Type B pancreatic cell (in vitro differentiated cells): ENCODE results near the gene NPW. TPM values are rescaled to one million over a fixed set of nuclear protein-coding genes. Genes with fewer than 3 reads are reported as not detected.
A peak's percentile ranks its signal among the peaks of the same experiment; 100 is the strongest.

Source experiments
- DNase-seq: peaks from one replicate; pipeline ENCODE4 v3.0.0; 2021; ENCODE audit warnings: mixed read lengths; ENCODE audit not compliant: unreplicated experiment; ENCODE audit errors: extremely low spot score
- H3K27ac Mint-ChIP-seq: 2 replicates; pipeline ENCODE4 v1.8.0; 2021; ENCODE audit warnings: mild to moderate bottlenecking, mixed read lengths
- H3K27me3 Mint-ChIP-seq: 2 replicates; pipeline ENCODE4 v1.8.0; 2021; ENCODE audit warnings: mixed read lengths
- H3K36me3 Mint-ChIP-seq: 2 replicates; pipeline ENCODE4 v1.8.0; 2021; ENCODE audit warnings: mixed read lengths
- H3K4me1 Mint-ChIP-seq: one replicate; pipeline ENCODE4 v1.8.0; 2021; ENCODE audit warnings: mixed read lengths; ENCODE audit not compliant: unreplicated experiment
- H3K4me3 Mint-ChIP-seq: 2 replicates; pipeline ENCODE4 v1.8.0; 2021; ENCODE audit warnings: mild to moderate bottlenecking, mixed read lengths
- H3K9me3 Mint-ChIP-seq: 2 replicates; pipeline ENCODE4 v1.8.0; 2021; ENCODE audit warnings: mixed read lengths
- total RNA-seq: library from RNA; stranded (reverse); gene quantifications from 2 replicates; pipeline ENCODE4 v1.2.1, GENCODE V29; 2021; ENCODE audit warnings: low replicate concordance
- TF ChIP-seq, protein P1 (sequence below): fragments of 200-600 bp; sonication (generic); conservative IDR thresholded peaks from 2 replicates; pipeline ENCODE4 v1.5.0; 2021; ENCODE audit warnings: antibody characterized with exemption, mild to moderate bottlenecking

NPW gene
- total RNA-seq, 1 donor from 2014 or later = 4.7 TPM

DNA sequence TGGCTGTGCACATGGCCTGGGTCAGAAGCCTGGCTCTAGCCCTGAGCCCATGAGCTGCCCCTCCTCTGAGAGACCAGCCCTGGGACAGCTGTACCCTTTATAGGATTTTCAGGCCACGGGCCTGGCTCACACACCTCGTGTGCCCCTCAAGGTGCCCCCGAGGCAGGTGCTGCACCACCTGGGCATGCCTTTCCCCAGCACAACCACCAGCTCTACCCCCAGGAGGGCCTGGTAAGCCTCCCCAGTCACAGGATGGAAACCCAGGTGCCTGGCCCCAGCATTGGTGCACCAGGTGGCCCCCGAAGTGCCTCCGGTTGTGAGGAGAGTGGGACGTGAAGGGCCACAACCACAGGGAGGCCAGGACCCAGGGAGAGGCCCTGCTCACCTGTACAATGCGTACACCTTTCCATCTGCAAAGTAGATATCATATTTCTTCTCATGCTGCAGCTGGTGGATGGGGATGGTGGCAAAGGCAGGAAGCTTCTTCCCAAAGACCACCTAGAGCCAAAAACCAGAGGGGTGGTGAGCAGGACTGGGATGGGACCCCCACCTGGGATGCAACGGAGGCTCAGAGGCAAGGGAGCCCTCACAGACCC, 16.3 kb upstream of the NPW start:
- Mint-ChIP-seq H3K27me3 (no peaks in the 10 kb centered on the region), H3K27ac (no peak overlapping the region), H3K4me1 (peaks cover 2% of the 10 kb centered on the region), H3K4me3 (no peak overlapping the region), H3K9me3 (no peaks in the 10 kb centered on the region), H3K36me3 (no peaks in the 10 kb centered on the region)
- TF ChIP-seq, protein P1, sequence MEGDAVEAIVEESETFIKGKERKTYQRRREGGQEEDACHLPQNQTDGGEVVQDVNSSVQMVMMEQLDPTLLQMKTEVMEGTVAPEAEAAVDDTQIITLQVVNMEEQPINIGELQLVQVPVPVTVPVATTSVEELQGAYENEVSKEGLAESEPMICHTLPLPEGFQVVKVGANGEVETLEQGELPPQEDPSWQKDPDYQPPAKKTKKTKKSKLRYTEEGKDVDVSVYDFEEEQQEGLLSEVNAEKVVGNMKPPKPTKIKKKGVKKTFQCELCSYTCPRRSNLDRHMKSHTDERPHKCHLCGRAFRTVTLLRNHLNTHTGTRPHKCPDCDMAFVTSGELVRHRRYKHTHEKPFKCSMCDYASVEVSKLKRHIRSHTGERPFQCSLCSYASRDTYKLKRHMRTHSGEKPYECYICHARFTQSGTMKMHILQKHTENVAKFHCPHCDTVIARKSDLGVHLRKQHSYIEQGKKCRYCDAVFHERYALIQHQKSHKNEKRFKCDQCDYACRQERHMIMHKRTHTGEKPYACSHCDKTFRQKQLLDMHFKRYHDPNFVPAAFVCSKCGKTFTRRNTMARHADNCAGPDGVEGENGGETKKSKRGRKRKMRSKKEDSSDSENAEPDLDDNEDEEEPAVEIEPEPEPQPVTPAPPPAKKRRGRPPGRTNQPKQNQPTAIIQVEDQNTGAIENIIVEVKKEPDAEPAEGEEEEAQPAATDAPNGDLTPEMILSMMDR = no peak
- DNase-seq = no peak

DNA sequence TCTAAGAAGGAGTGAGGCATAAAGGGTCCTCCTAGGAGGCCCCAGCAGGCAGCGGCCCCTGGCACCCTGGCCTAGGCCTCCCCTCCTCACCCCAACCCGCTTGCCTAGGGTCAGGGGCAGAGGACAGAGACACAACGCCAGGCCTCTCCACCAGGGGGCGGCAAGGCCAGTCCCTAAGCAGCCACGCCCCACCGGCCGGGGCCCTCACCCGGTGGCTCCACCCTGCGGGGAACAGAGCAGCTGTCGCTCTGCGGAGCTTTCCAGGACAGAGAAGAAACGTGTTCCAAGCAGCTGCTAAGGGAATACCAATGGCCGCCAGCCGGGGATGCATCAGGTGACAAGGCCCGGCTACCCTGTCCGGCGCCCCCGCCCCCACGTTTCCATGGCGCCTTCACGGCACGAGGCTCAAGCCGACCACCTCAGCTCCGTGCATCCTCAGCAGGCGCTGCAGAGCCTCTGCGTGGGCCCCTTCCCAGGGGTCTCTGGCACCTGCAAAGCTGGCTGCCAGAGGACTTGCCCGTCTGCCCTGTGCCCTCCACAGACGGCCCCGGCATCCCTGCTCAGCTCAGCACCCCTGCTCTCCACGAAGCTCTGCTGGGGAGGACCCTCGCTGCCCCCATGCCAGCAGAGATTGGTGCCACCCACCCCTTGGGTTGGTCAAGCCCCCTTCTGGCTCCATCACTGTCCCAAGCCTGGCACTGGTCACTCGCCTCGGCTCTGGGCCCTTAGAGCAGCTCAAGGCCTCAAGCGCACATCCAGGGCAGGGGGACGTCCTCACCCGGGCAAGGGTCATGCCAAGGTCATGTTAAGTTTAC, 15.6 kb upstream of the NPW start:
- no peak overlapping the region for H3K27ac Mint-ChIP-seq
- no peak overlapping the region for H3K4me3 Mint-ChIP-seq
- H3K27me3 Mint-ChIP-seq = no peaks in the 10 kb centered on the region
- no peaks in the 10 kb centered on the region for H3K36me3 Mint-ChIP-seq
- no peaks in the 10 kb centered on the region for H3K9me3 Mint-ChIP-seq
- peaks cover 8% of the 10 kb centered on the region for H3K4me1 Mint-ChIP-seq
- DNase-seq = peak; percentile 93
- TF ChIP-seq, protein P1 = peak; percentile 97

DNA sequence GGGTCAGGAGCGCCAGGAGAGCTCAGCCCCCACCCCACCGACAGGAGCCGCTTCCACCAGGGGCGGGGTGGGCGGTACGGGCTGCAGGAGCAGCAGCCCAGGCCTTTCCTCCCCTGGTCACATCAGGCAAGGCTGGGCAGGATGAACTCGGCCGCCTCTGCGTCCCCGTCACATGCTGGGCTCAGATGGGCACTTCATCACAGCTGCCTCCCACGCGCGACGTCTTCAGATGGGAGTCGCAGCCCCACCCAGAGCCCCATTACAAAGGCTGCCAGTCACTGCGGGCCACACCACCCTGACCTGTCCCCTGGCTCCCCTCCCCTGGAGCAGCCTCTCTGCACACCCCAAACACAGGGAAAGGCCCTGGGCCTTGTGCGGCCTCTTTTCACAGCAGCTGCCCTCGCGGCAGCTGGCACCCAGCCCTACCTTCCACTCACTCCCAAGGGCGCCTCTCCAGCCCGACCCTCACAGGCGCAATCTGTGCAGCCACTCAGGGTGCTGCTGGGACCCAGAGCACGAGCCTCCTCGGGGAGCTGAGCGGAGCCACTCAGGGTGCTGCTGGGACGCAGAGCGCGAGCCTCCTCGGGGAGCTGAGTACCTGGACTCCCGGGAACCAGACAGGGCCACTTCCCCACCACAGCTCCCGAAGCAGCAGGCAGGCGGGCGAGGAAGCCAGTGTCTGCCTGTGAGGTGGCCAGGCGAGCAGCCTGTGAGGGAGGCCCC, 14.6 kb upstream of the NPW start:
- TF ChIP-seq, protein P1 = no peak
- Mint-ChIP-seq H3K4me1 (peaks cover 9% of the 10 kb centered on the region), H3K36me3 (no peaks in the 10 kb centered on the region), H3K27ac (no peak overlapping the region), H3K27me3 (no peaks in the 10 kb centered on the region), H3K9me3 (no peaks in the 10 kb centered on the region), H3K4me3 (no peak overlapping the region)
- DNase-seq = no peak

DNA sequence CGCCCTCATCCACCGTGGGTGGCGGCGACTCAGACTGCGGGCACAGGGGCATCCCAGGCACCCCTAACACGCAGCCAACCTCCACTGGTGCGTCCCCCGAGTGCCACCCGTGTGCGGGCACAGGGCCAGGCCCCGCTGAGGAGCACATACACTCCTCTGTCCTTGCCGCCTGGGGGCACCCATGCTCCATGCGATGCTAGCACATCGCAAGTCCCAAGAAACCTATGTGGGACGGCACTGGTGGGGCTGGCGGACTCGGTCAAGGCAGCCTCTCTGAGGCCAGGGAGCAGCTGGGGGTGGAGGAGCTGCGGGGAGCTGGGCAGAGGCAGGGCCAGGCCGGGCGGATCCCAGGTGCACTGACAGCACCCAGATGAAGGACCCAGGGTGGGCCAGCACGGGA, 13.9 kb upstream of the NPW start:
- no peaks in the 10 kb centered on the region for H3K27me3 Mint-ChIP-seq
- H3K4me3 Mint-ChIP-seq = no peak overlapping the region
- peaks cover 15% of the 10 kb centered on the region for H3K4me1 Mint-ChIP-seq
- H3K36me3 Mint-ChIP-seq = no peaks in the 10 kb centered on the region
- H3K9me3 Mint-ChIP-seq = no peaks in the 10 kb centered on the region
- TF ChIP-seq, protein P1 = no peak
- DNase-seq = no peak
- H3K27ac Mint-ChIP-seq = no peak overlapping the region

DNA sequence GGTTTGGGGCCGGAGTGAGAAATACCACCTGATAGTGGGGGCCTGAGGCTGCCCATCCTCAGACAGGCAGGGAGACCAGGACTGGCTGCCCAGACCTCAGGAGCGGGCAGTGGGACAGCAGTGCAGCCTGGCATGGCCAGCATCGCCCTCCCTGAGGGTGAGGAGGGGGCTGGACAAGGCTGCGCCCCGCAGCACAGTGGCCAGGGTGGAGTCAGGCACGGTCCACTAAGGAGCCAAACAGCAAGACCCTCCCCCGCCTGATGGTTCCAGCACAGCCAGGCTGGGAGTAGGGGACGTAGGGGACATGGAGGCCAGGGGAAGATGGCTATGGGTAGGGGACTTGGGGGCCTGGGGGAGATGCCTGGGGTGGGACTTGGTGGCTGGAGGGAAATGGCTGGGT, 13.3 kb upstream of the NPW start:
- peak overlapping the region; percentile 51 for H3K4me3 Mint-ChIP-seq
- DNase-seq = no peak
- peak overlapping the region; percentile 70 for H3K27ac Mint-ChIP-seq
- TF ChIP-seq, protein P1 = no peak
- H3K9me3 Mint-ChIP-seq = no peaks in the 10 kb centered on the region
- peaks cover 15% of the 10 kb centered on the region for H3K4me1 Mint-ChIP-seq
- H3K36me3 Mint-ChIP-seq = no peaks in the 10 kb centered on the region
- H3K27me3 Mint-ChIP-seq = no peaks in the 10 kb centered on the region
